Ectodermal cell (in vitro differentiated cells): ENCODE results near the gene COL25A1.

ENCODE experiments used
- H3K27ac ChIP-seq: 2 replicates; pipeline ENCODE4 v1.7.0; 2013; ENCODE audit warnings: mild to moderate bottlenecking, low read depth, low read length; ENCODE audit not compliant: insufficient read depth, poor library complexity, severe bottlenecking
- H3K27me3 ChIP-seq: 2 replicates; pipeline ENCODE4 v1.7.0; 2013; ENCODE audit warnings: mild to moderate bottlenecking, low read length; ENCODE audit not compliant: insufficient read depth, control insufficient read depth, poor library complexity, severe bottlenecking
- H3K36me3 ChIP-seq: one replicate; pipeline ENCODE4 v1.7.0; 2013; ENCODE audit warnings: low read length; ENCODE audit not compliant: control insufficient read depth, insufficient read depth
- H3K4me1 ChIP-seq: one replicate; pipeline ENCODE4 v1.7.0; 2013; ENCODE audit warnings: low read length; ENCODE audit not compliant: control insufficient read depth, insufficient read depth
- H3K4me3 ChIP-seq: 2 replicates; pipeline ENCODE4 v1.7.0; 2013; ENCODE audit warnings: low read depth, low read length, control low read depth; ENCODE audit not compliant: insufficient read depth
- H3K9me3 ChIP-seq: 2 replicates; pipeline ENCODE4 v1.7.0; 2013; ENCODE audit warnings: mild to moderate bottlenecking, low read length, moderate library complexity; ENCODE audit not compliant: control insufficient read depth
- WGBS, 2 experiments: methylation state at CpG; one replicate each; pipeline ENCODE4 v1.1.7; 2013; ENCODE audit warnings: missing lambda C conversion rate in 2 of 2; 5-methylcytosine and 5-hydroxymethylcytosine counted together

The COL25A1 gene

GRCh38 chr4:109315818-109316217, 13.4 kb upstream of the COL25A1 start:
- no peak overlapping the region for H3K27ac ChIP-seq
- no peaks in the 10 kb centered on the region for H3K36me3 ChIP-seq
- no peaks in the 10 kb centered on the region for H3K27me3 ChIP-seq
- H3K4me1 ChIP-seq, result no peaks in the 10 kb centered on the region
- no peak overlapping the region for H3K4me3 ChIP-seq
- WGBS, 2 experiments, result 83 to 89% methylated on average over 1 to 2 of the region's 2 CpGs
- H3K9me3 ChIP-seq, result peaks cover 7% of the 10 kb centered on the region

- WGBS, 2 experiments, result 91 to 93% methylated on average over 3 of the region's 3 CpGs
- H3K36me3 ChIP-seq, result no peaks in the 10 kb centered on the region
- no peak overlapping the region for H3K27ac ChIP-seq
- H3K4me1 ChIP-seq, result no peaks in the 10 kb centered on the region
- no peaks in the 10 kb centered on the region for H3K27me3 ChIP-seq
- H3K9me3 ChIP-seq, result peaks cover 7% of the 10 kb centered on the region
- no peak overlapping the region for H3K4me3 ChIP-seq
Observed at GRCh38 chr4:109315341-109315740, 12.9 kb upstream of the COL25A1 start.

GRCh38 chr4:109313168-109314133, 11.0 kb upstream of the COL25A1 start:
- no peaks in the 10 kb centered on the region for H3K4me1 ChIP-seq
- H3K27me3 ChIP-seq, result no peaks in the 10 kb centered on the region
- H3K27ac ChIP-seq, result no peak overlapping the region
- peaks cover 7% of the 10 kb centered on the region for H3K9me3 ChIP-seq
- no peaks in the 10 kb centered on the region for H3K36me3 ChIP-seq
- WGBS, 2 experiments, result 94 to 95% methylated on average over 11 of the region's 11 CpGs
- no peak overlapping the region for H3K4me3 ChIP-seq

- peaks cover 62% of the 10 kb centered on the region for H3K27me3 ChIP-seq
- WGBS, 2 experiments, result 1% methylated on average over 9 to 10 of the region's 10 CpGs
- H3K9me3 ChIP-seq, result no peaks in the 10 kb centered on the region
- no peak overlapping the region for H3K27ac ChIP-seq
- H3K36me3 ChIP-seq, result no peaks in the 10 kb centered on the region
- H3K4me1 ChIP-seq, result peaks cover 3% of the 10 kb centered on the region
- H3K4me3 ChIP-seq, result peak overlapping the region; percentile 45
Observed at GRCh38 chr4:109303140-109303496, 660 bp upstream of the COL25A1 start.

- Histone ChIP-seq H3K4me3 (peak overlapping the region; percentile 45), H3K9me3 (no peaks in the 10 kb centered on the region), H3K27me3 (peaks cover 62% of the 10 kb centered on the region), H3K36me3 (no peaks in the 10 kb centered on the region), H3K4me1 (peaks cover 3% of the 10 kb centered on the region), H3K27ac (no peak overlapping the region)
- WGBS, 2 experiments, result 18% methylated on average over 40 of the region's 40 CpGs
Observed at GRCh38 chr4:109301651-109302360, 652 bp downstream of the COL25A1 start.

- Histone ChIP-seq H3K4me3 (no peak overlapping the region), H3K27ac (no peak overlapping the region), H3K36me3 (no peaks in the 10 kb centered on the region), H3K9me3 (no peaks in the 10 kb centered on the region), H3K4me1 (peaks cover 3% of the 10 kb centered on the region), H3K27me3 (peaks cover 41% of the 10 kb centered on the region)
- WGBS, 2 experiments, result 60 to 86% methylated on average over 1 to 2 of the region's 3 CpGs
Observed at GRCh38 chr4:109298279-109299010, 4.0 kb downstream of the COL25A1 start.

GRCh38 chr4:109296527-109296926, 5.9 kb downstream of the COL25A1 start:
- no peak overlapping the region for H3K4me3 ChIP-seq
- 93 to 100% methylated on average over 2 of the region's 2 CpGs for WGBS, 2 experiments
- H3K4me1 ChIP-seq, result no peaks in the 10 kb centered on the region
- no peaks in the 10 kb centered on the region for H3K36me3 ChIP-seq
- no peaks in the 10 kb centered on the region for H3K9me3 ChIP-seq
- no peak overlapping the region for H3K27ac ChIP-seq
- H3K27me3 ChIP-seq, result peaks cover 22% of the 10 kb centered on the region

GRCh38 chr4:109295081-109295480, 7.4 kb downstream of the COL25A1 start:
- Histone ChIP-seq H3K36me3 (no peaks in the 10 kb centered on the region), H3K4me1 (no peaks in the 10 kb centered on the region), H3K4me3 (no peak overlapping the region), H3K27me3 (peaks cover 7% of the 10 kb centered on the region), H3K9me3 (no peaks in the 10 kb centered on the region), H3K27ac (no peak overlapping the region)

- no peak overlapping the region for H3K27ac ChIP-seq
- no peak overlapping the region for H3K4me3 ChIP-seq
- WGBS, 2 experiments, result 98% methylated on average over 4 of the region's 4 CpGs
- H3K36me3 ChIP-seq, result no peaks in the 10 kb centered on the region
- H3K27me3 ChIP-seq, result peaks cover 2% of the 10 kb centered on the region
- H3K9me3 ChIP-seq, result no peaks in the 10 kb centered on the region
- H3K4me1 ChIP-seq, result no peaks in the 10 kb centered on the region
Observed at GRCh38 chr4:109294468-109295020, 7.9 kb downstream of the COL25A1 start.
